Chondrocyte (in vitro differentiated cells): ENCODE data around the gene PRCP. TPM values are rescaled to one million over a fixed set of nuclear protein-coding genes. Genes with fewer than 3 reads are reported as not detected.

Experiments
- DNase-seq: peaks from one replicate; pipeline ENCODE4 v3.0.0; 2021; ENCODE audit warnings: mixed read lengths, low spot score
- H3K27ac Mint-ChIP-seq: one replicate; pipeline ENCODE4 v1.8.0; 2021; ENCODE audit warnings: mild to moderate bottlenecking, moderate library complexity, mixed read lengths; ENCODE audit not compliant: unreplicated experiment
- H3K27me3 Mint-ChIP-seq: 2 replicates; pipeline ENCODE4 v1.8.0; 2021; ENCODE audit warnings: low read depth, mixed read lengths
- H3K36me3 Mint-ChIP-seq: 2 replicates; pipeline ENCODE4 v1.8.0; 2021; ENCODE audit warnings: low read depth, mixed read lengths
- H3K4me1 Mint-ChIP-seq: 2 replicates; pipeline ENCODE4 v1.8.0; 2021; ENCODE audit warnings: low read depth, mild to moderate bottlenecking, mixed read lengths
- H3K4me3 Mint-ChIP-seq: one replicate; pipeline ENCODE4 v1.8.0; 2021; ENCODE audit warnings: mild to moderate bottlenecking, moderate library complexity, mixed read lengths; ENCODE audit not compliant: unreplicated experiment
- H3K9me3 Mint-ChIP-seq: 2 replicates; pipeline ENCODE4 v1.8.0; 2021; ENCODE audit warnings: low read depth, mixed read lengths
- total RNA-seq: library from RNA; stranded (reverse); gene quantifications from 3 replicates; pipeline ENCODE4 v1.2.1, GENCODE V29; 2021
- TF ChIP-seq, protein P1 (sequence below): fragments of 200-600 bp; sonication (generic); IDR thresholded peaks from 2 replicates; pipeline ENCODE4 v1.5.0; 2021; ENCODE audit warnings: antibody characterized with exemption, mild to moderate bottlenecking, moderate library complexity

Gene PRCP
- total RNA-seq, 1 donor from 2014 or later: 58.9 TPM

- DNase-seq: no peak
- Mint-ChIP-seq H3K36me3 (no peaks in the 10 kb centered on the region), H3K9me3 (no peaks in the 10 kb centered on the region), H3K4me1 (peaks cover 40% of the 10 kb centered on the region), H3K27me3 (no peaks in the 10 kb centered on the region), H3K27ac (no peak overlapping the region), H3K4me3 (no peak overlapping the region)
- TF ChIP-seq, protein P1, sequence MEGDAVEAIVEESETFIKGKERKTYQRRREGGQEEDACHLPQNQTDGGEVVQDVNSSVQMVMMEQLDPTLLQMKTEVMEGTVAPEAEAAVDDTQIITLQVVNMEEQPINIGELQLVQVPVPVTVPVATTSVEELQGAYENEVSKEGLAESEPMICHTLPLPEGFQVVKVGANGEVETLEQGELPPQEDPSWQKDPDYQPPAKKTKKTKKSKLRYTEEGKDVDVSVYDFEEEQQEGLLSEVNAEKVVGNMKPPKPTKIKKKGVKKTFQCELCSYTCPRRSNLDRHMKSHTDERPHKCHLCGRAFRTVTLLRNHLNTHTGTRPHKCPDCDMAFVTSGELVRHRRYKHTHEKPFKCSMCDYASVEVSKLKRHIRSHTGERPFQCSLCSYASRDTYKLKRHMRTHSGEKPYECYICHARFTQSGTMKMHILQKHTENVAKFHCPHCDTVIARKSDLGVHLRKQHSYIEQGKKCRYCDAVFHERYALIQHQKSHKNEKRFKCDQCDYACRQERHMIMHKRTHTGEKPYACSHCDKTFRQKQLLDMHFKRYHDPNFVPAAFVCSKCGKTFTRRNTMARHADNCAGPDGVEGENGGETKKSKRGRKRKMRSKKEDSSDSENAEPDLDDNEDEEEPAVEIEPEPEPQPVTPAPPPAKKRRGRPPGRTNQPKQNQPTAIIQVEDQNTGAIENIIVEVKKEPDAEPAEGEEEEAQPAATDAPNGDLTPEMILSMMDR: no peak
These were observed 3.8 kb upstream of the PRCP start for GRCh38 chr11:82903843-82904586.

DNA sequence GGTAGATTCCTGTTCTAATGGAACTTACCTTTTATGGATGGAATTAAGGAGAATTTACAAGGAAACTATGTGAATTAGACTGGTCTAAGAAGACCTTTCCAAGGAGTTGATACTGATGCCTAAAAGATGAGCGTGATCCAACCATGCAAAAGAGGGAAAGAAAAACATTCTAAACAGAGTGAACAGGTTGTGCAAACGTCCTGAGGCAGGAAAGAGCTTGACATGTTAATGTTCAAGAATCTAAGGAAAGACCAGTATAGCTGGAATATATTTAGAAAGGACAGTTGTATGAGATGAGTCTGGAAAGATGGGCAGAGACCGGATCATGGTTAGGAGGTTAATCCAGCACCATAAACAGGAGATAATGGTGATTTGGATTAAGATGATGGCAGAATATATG, 2.6 kb upstream of the PRCP start:
- Mint-ChIP-seq H3K36me3 (no peaks in the 10 kb centered on the region), H3K4me1 (peaks cover 41% of the 10 kb centered on the region), H3K9me3 (no peaks in the 10 kb centered on the region), H3K27me3 (no peaks in the 10 kb centered on the region), H3K27ac (no peak overlapping the region), H3K4me3 (no peak overlapping the region)
- TF ChIP-seq, protein P1: no peak
- DNase-seq: no peak

GRCh38 chr11:82901922-82902485, 1.8 kb upstream of the PRCP start:
- Mint-ChIP-seq H3K36me3 (no peaks in the 10 kb centered on the region), H3K9me3 (no peaks in the 10 kb centered on the region), H3K4me3 (peak overlapping the region; percentile 96), H3K27ac (no peak overlapping the region), H3K27me3 (no peaks in the 10 kb centered on the region), H3K4me1 (peaks cover 39% of the 10 kb centered on the region)
- DNase-seq: no peak
- TF ChIP-seq, protein P1: no peak

- no peaks in the 10 kb centered on the region for H3K27me3 Mint-ChIP-seq
- TF ChIP-seq, protein P1: no peak
- peak within 1 kb of the TSS; percentile 100 for H3K27ac Mint-ChIP-seq
- H3K9me3 Mint-ChIP-seq: no peaks in the 10 kb centered on the region
- H3K4me3 Mint-ChIP-seq: peak within 1 kb of the TSS; percentile 96
- H3K36me3 Mint-ChIP-seq: no peaks in the 10 kb centered on the region
- peaks cover 32% of the 10 kb centered on the region for H3K4me1 Mint-ChIP-seq
- DNase-seq: peak; percentile 96
These were observed 1.1 kb upstream of the PRCP start, which contains the start of gene DDIAS for GRCh38 chr11:82901165-82901921. Gene DDIAS, plus strand, starts transcription at chr11:82901736. Its CDS starts 13,003 bp downstream, at chr11:82914739.

DNA sequence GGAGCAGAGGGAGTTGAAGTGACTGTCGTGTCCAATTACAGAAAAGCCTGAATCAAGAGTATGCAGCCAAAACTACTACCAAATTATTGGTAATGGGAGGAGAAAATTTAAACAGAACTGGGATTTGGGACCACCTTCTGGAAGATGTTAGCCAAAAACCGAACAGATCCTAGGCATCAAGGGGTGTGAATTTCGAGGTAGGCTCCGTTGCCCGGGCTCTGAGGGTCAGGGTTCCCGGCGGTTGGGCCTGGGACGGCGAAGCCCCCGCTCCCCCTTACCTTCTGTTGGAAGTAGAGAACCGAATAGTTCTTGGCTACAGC, 313 bp downstream of the PRCP start:
- Mint-ChIP-seq H3K27ac (peak overlapping the region; percentile 100), H3K4me1 (peaks cover 30% of the 10 kb centered on the region), H3K9me3 (no peaks in the 10 kb centered on the region), H3K27me3 (no peaks in the 10 kb centered on the region), H3K36me3 (no peaks in the 10 kb centered on the region), H3K4me3 (peak overlapping the region; percentile 96)
- TF ChIP-seq, protein P1: no peak
- no peak for DNase-seq
